Esophagus muscularis mucosa (tissue), 4 donors: Measurements from ENCODE around the gene ZNF613.

Experiments used
- CTCF ChIP-seq, 3 experiments: fragments of 200-600 bp in 2 of 3; fragments of 450-650 bp in 1 of 3; sonication (generic) in 2 of 3; IDR thresholded peaks; one replicate each; pipeline ENCODE4 v1.5.1; 2017 to 2019; ENCODE audit warnings: antibody characterized with exemption in 3 of 3, mild to moderate bottlenecking in 2 of 3, moderate library complexity in 1 of 3
- EP300 ChIP-seq: sonication (generic); formaldehyde crosslinking; IDR thresholded peaks from one replicate; pipeline ENCODE4 v1.6.1; 2017; ENCODE audit warnings: antibody characterized with exemption
- POLR2AphosphoS5 ChIP-seq, 2 donors: sonication (generic); formaldehyde crosslinking; IDR thresholded peaks; one replicate each; pipeline ENCODE4 v1.6.1; 2017; ENCODE audit warnings: antibody characterized with exemption in 2 of 2

GRCh38 chr19:51931921-51932320 is 4.6 kb downstream of the ZNF613 start:
- TF ChIP-seq CTCF (IDR thresholded peaks at IDR 0.05), result no peak
- TF ChIP-seq POLR2AphosphoS5 (IDR thresholded peaks at IDR 0.05), result no peak
- no peak for TF ChIP-seq EP300
